ENCODE results near the gene NACC2.

Gene NACC2

DNA sequence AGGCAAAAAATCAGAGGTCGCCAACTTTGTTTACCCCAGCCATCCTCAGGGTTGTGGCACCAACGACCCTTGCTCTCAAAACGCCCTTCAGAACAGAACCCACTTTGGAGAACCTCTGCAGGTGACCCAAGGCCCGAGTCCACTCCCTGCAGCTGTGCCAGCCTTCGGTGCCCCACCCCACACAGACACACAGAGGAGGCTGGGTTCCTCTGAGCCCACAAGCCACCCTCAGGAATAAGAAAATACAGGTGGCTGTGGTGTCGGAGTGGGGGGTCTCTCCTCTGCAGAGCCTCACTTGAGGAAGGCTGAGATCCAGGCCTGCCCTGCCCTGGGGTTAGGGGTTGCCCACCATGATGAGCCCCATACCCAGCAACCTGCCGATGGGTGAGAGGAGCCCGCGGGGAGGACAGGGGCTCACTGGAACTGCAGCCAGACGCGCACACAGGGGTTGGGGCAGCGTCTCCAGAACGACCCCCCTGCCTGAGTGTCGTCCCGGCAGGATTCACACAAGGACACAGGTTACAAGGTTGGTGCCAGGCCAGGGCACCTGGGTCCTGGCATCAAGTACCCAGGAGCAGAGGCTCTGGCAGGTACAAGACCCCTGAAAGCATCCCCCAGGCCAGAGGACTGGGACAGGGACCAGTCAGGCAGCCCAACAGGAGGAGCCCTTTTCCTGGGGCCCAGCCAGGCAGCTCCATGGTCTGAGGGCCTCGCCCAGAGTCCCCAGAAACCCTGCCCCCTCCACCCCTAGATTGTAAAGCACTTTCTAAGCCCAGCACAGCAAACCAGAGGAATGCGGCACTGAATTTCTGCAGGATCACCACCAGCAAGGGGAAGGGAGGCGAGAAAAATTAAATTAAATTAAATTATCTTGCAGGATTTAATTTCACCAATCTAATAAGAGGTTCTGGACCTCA, 40.0 kb downstream of the NACC2 start:
- DNase-seq: no peak

- no peak for DNase-seq
Measured at GRCh38 chr9:136054146-136054545, 40.9 kb downstream of the NACC2 start.

- no peak for DNase-seq
Measured at GRCh38 chr9:136053757-136054142, 41.3 kb downstream of the NACC2 start.

DNA sequence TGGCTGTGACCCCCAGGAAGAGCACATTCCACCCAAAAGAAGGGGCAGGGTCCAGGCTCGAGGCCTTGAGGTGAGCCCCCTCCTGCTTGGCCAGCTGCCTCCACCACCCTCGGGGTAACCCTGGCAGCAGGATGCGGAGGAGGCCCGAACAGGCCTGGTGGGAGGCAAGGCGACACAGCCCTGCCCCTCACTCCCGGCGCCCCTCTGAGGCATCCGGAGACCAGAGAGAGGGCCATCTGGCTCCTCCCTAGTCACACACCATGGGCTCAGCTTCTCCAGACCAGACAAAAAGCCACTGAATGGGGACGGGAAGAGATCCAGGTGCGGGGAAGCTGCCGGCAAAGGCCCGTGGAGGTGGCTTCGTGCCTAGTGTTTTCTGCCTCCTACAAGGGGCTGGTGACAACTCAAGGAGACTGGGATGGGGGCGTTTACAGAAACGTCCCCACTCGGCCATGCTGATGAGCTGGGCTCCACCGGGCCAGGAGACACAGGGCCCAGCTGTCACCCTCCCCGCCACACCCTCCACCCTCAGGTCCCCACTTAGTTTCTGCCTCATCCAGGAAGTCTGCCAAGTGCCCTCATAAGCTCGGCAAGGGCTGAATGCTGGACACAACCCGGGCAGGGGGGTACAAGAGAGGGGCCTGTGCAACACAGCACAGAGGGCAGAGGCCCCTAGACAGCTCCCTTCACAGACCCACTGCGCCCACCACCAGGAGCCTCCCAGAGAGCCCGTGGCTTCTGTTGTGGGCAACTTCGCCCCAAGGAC, 41.9 kb downstream of the NACC2 start:
- DNase-seq: no peak

DNA sequence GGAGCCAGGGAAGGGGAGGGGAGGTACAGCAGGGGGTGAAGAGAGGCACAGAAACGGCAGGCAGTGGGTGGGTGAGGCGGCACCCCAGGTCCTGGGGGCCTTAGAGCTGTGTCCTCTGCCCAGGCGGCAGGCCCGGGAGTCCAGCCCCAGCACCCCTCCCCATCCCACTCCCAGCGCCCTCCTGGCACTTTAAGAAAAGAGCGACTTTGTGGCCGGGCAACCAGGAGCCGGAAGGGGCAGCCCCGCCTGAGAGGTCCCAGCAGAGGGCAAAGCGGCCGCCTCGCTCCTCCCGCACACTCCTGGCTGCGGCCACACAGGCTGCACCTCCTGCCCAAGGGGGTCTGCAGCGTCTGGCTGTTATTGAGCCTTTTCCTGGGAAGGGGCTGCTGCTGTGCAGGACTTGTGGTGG, 42.6 kb downstream of the NACC2 start:
- DNase-seq: no peak

- DNase-seq: peak; percentile 36
Measured at GRCh38 chr9:136051837-136052471, 43.1 kb downstream of the NACC2 start.

- no peak for DNase-seq
Measured at GRCh38 chr9:136051453-136051836, 43.6 kb downstream of the NACC2 start.

GRCh38 chr9:136050701-136051452, 44.2 kb downstream of the NACC2 start:
- DNase-seq: no peak

DNA sequence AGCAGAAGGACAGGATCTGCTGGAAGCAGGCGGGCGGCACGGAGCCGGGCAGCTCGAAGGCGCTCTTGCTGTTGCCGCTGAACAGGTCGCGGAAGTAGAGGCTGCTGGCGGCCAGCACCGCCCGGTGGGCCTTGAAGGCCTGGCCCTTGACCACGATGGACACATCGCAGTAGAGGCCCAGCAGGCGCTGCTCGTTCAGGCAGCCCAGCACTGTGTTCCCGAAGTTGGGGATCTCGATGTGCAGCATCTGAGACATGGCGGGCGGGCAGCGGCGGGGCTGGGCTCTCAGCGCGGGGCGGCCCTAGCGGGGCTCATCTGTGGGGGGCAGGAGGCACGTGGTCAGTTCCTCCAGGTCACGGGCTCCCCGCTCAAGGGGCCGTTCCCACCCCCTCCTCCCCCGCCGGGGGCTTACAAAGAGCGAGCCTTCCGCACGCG, 44.8 kb downstream of the NACC2 start:
- DNase-seq: no peak

DNA sequence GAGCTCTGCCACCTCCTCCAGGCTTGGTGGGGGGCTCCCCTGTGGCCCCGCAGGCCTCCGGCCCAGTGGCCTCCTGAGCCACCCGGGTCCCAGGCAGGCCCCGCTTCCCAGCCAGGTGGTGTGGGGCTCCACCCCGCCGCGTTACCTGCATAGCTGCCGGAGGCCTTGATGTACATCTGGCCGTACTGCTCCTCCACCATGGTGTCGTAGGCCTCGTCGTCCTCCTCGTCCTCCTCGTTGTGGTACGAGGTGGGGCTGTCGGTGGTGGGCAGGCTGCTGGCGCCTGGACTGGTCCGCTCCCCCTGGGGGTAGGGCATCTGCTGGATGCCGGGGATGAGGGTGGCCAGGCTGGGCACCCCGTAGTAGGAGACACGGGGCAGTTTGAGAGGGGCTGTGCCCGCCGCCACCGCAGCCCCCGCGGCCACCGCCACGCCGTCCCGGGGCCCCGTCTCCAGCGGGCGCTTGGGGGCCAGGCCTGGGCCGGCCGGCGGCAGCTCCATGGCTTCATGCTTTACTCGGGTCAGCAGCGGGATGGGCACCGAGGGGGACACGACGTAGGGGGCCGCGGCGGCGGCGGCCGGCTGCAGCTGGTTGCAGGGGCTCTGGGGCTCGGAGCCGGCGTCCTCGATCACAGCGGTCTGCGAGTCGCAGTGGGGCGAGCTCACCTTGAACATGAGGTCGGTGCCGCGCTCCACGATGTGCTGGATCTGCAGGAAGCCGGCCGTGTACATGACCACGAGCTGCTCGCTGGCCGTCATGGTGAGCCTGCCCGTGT, 45.4 kb downstream of the NACC2 start:
- DNase-seq: no peak

- DNase-seq: no peak
Measured at GRCh38 chr9:136048560-136049411, 46.3 kb downstream of the NACC2 start.

- no peak for DNase-seq
Measured at GRCh38 chr9:136047775-136048559, 47.1 kb downstream of the NACC2 start.

DNA sequence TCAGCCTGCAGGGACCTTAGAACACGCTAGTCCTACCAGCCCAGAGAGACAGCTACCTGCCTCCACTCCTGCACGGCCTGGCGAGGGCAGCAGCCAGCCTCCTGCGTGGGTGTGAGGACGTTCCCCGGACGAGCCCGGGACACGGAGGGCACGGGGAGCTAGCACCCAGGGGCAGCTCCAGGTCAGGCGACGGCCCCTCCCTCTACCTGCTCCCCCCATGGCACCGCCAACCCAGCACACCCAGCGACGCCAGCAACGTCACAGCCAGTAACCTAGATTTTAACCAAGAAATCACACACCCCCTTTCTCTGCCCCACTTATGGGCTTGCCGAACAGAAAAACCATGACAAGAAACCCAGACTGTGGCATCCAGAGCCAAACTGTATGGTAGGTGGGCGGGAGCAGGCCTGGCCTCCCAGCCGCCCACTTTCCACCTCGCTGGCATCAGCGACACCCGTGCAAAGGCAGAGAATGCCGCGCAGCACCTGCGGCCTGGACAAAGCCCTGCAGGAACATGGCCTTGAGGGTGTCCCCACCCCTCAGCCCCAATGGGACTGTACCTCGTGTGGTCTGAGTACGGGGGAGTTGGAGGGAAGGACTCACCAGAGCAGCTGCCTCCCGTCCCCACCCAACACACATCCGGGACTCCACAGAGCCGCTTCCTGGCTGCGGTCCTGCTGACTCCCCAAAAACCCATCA, 47.9 kb downstream of the NACC2 start:
- DNase-seq: no peak

- no peak for DNase-seq
Measured at GRCh38 chr9:136046554-136046920, 48.6 kb downstream of the NACC2 start.

DNA sequence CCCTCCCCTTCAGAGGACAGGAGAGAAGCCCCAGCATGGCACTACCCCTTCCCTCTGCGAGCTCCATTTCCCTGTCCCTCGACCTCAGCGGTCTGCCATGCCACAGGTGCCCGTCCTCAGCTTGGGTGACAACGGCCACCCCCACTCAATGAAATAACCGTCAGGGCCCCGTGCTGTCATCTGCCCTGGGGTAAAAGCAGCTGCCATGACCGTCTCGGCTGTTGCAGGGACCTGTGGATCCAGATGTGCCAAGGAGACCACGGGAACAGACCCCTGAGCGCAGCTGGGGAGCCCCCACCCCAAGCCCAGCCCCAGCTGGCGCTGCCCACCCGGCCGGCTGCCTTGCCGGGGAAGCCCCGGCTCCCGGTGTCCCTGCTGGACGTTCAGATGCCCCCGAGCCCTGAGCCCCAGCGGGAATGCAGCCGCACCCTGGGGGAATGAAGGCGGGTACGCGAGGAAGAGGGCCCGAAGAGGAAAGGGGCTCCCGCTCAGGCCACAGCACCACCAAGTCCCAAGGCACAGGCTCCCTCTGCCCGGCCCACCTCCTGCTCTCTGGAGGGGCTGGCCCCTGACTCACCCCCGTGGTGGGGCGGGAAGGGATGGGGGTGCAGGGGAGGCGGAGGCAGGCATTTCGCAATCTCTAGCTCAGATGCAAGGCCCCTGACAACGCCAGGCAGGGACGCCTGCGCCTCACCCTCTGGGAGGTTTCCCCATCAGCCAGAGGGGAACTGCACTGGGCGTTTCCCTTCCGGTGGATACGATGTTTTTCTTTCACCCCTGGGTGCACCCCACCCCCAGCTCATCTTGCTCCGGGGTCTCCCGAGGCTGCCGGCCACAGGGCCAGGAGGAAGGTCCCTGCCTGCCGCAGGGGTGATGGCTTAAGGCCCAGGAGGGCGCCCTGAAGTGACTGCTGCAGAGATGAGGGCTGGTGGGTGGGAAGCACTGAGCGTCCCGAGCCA, 49.2 kb downstream of the NACC2 start:
- no peak for DNase-seq

GRCh38 chr9:136044971-136045594, 50.0 kb downstream of the NACC2 start:
- no peak for DNase-seq

- no peak for DNase-seq
Measured at GRCh38 chr9:136044207-136044970, 50.7 kb downstream of the NACC2 start.

All from CD4-positive, alpha-beta T cell treated with Interleukin-17A for 4 hours (primary cell).